CMK (cell line): Measurements from ENCODE around the gene ZNF862.

ENCODE experiments used
- DNase-seq: peaks from one replicate; pipeline ENCODE4 v3.0.0-alpha.2; 2010; ENCODE audit warnings: low read depth

ZNF862 gene

GRCh38 chr7:149866139-149866778, 28.1 kb downstream of the ZNF862 start:
- DNase-seq: no peak

- DNase-seq: no peak
Observed at GRCh38 chr7:149866779-149867447, 28.7 kb downstream of the ZNF862 start.

- no peak for DNase-seq
Observed at GRCh38 chr7:149867762-149868622, 29.8 kb downstream of the ZNF862 start.

- no peak for DNase-seq
Observed at GRCh38 chr7:149868623-149869290, 30.6 kb downstream of the ZNF862 start.

GRCh38 chr7:149869291-149869650, 31.1 kb downstream of the ZNF862 start:
- DNase-seq: no peak

- DNase-seq: no peak
Observed at GRCh38 chr7:149869867-149870266, 31.7 kb downstream of the ZNF862 start.

GRCh38 chr7:149870274-149870673, 32.1 kb downstream of the ZNF862 start:
- DNase-seq: no peak

GRCh38 chr7:149870701-149871483, 32.7 kb downstream of the ZNF862 start:
- no peak for DNase-seq

GRCh38 chr7:149871576-149871975, 33.4 kb downstream of the ZNF862 start:
- DNase-seq: no peak

- DNase-seq: peak; percentile 52
Observed at GRCh38 chr7:149872419-149873073, 34.4 kb downstream of the ZNF862 start.

- DNase-seq: peak; percentile 61
Observed at GRCh38 chr7:149873074-149873969, 35.1 kb downstream of the ZNF862 start, which contains the start of gene ATP6V0E2. Gene ATP6V0E2, plus strand, starts transcription at chr7:149873969. Its CDS starts 97 bp downstream, at chr7:149874066.

- no peak for DNase-seq
Observed at GRCh38 chr7:149873970-149874643, 35.9 kb downstream of the ZNF862 start.

- no peak for DNase-seq
Observed at GRCh38 chr7:149874644-149875028, 36.5 kb downstream of the ZNF862 start.

GRCh38 chr7:149875396-149875795, 37.2 kb downstream of the ZNF862 start:
- DNase-seq: no peak

GRCh38 chr7:149877890-149878522, 39.8 kb downstream of the ZNF862 start:
- no peak for DNase-seq

- no peak for DNase-seq
Observed at GRCh38 chr7:149878523-149878921, 40.3 kb downstream of the ZNF862 start.

- DNase-seq: no peak
Observed at GRCh38 chr7:149879271-149879743, 41.1 kb downstream of the ZNF862 start.

GRCh38 chr7:149879766-149880637, 41.8 kb downstream of the ZNF862 start:
- DNase-seq: no peak
